Stimulated activated CD8-positive, alpha-beta memory T cell treated with anti-CD3 and anti-CD28 coated beads, Interleukin-4, amount 100 ng/mL, for 48 hours (primary cell): Measurements from ENCODE around the gene PHACTR1.

Experiments used
- DNase-seq: peaks from one replicate; pipeline ENCODE4 v3.0.0-alpha.2; 2020

The PHACTR1 gene

DNA sequence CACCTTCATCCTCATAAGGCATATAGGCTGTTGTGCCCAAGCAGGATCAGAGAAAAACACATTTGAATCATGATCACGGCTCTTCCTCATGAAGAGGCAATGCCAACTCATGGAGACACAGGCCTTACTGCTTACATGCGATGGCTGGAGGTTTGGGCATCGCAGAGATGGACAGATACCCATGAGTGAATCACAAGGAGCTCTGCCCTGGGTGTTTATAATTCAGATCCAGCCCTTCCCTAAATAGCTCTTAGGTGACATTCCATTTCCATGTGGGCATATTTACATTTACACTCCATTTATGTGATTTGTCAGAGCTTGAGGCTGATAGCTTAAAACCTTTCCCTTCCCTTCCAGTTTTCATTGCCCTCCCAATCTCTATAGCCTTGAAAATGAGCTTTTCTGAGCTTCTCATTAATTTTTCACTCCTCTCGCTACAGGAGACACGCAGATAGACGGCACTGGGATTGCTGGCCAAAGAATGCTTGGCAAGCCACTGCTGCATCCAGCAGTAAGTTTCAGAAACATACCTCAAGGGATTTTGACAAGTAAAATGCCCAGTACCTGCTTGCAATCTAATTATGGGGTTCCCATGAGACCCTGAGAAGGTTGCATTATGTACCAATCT, 362.6 kb downstream of the PHACTR1 start:
- no peak for DNase-seq

DNA sequence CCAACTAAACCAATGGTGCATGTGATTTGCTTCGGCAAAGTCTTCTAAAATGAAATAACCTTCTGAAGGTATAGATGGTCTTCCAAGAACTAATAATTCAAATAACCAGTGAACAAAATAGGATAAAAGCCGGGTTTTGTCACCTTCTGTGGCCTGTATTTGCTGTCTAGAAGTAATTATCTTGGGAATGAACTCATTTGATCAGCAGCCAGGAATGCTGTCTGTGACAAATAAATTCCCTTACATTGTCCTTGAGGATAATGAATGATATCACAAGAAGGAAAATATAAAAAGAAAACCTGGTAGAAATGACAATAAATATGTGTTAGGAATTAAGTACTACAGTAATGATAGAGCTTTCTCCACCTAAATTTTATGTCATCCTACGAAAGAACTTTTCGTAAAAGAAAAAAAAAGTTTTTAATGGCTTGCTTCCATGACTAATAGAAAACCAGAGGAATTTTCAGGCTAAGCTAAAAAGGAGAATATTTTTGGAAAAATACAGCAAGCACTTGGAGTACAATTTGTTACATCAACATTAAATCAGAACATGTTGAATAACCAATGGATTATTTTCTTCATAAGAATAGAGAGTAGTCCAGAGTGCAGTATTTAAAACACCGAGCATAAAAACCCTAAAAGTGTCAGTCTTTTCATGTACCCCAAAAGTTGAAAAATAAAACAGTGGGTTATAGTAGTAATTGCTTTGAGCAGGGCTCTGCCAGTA, 364.1 kb downstream of the PHACTR1 start:
- DNase-seq: no peak

DNA sequence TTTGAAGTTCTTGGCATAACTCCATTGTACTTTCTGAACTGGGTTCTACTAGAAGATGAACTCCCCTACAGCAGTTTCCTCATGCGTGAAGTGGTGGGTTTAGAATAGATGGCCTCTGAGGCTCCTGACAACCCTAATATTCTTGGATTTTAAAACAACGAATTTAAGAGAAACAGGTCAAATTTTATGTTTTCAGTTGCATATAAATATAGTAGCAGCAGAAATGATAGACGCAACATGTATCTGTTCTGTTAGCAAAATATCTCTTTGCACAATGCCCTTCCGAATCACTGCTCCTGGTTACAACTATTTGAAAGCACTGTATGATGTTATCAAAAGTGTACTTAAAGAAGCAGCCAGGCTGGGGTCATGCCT, 364.6 kb downstream of the PHACTR1 start:
- DNase-seq: no peak

DNA sequence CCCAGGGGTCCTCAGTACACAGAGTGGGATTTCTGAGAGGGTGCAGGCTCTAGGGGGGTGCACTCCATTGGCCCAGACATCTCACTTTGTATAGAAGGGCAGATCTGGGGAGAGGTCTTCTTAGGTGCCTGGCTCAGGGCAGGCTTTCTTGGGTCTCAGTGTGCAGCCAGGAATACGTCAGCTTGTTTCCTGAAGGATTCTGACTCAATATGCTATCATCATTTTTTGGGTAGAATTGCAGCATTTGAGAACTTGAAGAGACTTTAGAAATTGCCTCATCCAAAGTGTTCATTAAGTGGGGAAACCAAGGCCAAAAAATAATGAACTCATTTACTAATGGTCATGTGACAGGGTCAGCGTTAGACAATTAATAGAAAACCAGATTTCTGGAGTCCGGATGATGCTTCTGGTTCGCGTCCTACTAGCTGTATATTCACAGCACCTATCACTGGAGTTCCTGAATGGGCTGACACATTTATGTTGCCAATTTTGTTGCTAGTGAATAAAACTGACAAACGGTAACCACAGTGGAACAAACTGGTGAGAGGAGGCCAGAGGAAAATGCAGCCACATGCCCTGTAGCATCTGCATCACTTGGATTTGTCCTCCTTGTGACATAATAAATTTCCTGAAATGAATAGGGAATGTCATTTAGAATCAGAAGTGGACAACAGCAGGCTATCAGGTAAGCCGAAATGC, 372.9 kb downstream of the PHACTR1 start:
- DNase-seq: no peak

GRCh38 chr6:13091192-13091591, 374.6 kb downstream of the PHACTR1 start:
- DNase-seq: no peak

DNA sequence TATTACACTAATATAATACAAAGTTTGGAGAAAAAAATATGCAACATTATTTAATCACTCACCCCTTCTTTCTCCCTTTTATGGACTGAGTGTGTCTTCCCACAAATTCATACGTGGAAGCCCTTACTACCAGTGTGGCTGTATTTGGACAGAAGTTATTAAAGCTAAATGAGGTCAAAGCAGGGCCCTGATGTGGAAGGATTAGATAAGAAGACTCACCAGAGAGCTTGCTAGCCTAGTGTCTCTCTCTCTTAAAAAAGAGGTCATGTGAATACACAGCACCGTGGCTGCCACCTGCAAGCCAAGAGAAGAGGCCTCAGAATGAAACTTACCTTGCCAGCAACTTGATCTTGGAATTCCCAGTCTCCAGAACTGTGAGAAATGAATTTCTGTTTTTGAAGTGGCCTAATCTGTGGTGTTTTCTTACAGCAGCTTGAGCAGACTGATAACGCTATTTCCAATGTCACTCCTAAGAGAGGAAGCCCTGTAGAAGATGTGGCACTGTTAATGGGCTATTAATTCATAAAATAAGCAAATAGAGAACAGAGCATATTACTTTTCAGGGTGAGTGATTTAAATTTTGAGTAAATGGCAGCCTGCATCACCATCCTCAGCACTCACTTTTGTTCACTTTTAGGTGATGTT, 378.3 kb downstream of the PHACTR1 start:
- no peak for DNase-seq

GRCh38 chr6:13096084-13096483, 379.5 kb downstream of the PHACTR1 start:
- DNase-seq: no peak

GRCh38 chr6:13097454-13097853, 380.9 kb downstream of the PHACTR1 start:
- no peak for DNase-seq

DNA sequence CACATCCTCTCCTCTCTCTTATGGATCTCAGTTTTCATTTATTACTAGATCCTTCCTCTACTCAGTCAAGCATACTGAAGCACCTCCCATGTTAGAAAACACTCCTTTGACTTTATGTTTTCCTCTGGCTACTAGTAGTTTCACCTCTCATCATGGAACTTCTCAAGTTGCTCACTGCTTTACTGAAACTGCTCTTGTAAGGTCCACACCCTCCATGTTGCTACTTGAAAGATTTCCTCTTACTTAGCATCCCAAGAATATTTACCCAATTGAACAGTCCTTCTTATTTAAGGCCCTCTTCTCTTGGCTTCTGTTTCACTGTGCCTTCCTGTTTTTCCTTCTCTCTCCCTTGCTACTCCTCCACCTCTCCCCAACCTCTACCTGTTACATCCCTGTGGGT, 381.4 kb downstream of the PHACTR1 start:
- DNase-seq: no peak

GRCh38 chr6:13098793-13099570, 382.4 kb downstream of the PHACTR1 start:
- no peak for DNase-seq

- no peak for DNase-seq
These were observed 383.2 kb downstream of the PHACTR1 start for GRCh38 chr6:13099771-13100170.

- no peak for DNase-seq
These were observed 384.8 kb downstream of the PHACTR1 start for GRCh38 chr6:13101409-13101808.

- DNase-seq: no peak
These were observed 385.4 kb downstream of the PHACTR1 start for GRCh38 chr6:13101985-13102384.

GRCh38 chr6:13103169-13103568, 386.6 kb downstream of the PHACTR1 start:
- DNase-seq: no peak

DNA sequence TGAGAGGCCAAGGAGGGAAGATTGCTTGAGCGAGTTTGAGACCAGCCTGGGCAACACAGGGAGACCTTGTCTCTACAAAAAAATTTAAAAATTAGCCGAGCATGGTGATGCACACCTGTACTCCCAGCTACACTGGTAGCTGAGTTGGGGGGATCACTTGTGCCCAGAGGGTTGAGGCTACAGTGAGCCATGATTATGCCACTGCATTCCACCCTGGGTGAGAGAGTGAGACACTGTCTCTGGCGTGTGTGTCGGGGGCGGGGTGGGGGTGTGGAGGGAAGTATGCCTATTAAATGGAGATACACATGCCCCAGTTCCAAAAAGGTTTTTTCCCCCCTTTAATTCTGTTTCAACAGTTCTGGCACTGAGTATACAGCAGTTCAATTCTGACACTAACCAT, 388.6 kb downstream of the PHACTR1 start:
- DNase-seq: no peak

GRCh38 chr6:13112921-13113320, 396.4 kb downstream of the PHACTR1 start:
- DNase-seq: no peak

GRCh38 chr6:13113376-13113775, 396.8 kb downstream of the PHACTR1 start:
- no peak for DNase-seq

DNA sequence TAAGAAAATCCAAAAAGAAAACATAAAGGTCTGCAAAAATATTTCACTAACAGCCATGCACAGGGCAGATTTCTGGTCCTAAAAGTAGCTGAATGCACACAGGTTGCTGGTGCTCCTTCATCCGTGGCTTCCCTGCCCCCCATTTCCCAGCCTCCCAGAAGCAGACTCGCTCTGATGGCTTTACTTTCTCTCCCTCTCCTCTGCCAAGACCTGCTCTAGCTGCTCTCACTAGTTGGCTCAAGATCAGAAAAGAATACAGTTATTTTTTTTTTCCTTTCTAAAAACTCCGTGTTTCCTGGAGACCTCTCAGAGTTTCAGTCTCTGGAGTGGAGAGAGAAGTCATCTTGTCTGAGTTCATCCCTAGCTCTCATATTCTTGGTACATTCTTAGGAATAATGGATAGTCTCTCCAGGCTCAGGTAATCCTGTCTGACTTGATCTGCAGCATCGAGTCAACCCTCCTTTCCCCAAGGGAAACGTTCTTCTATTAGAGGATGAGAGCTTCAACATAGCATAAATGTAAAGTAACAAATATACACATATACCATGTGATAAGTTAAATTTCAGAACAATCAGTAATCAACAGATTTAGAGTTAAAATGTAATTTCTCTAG, 397.5 kb downstream of the PHACTR1 start:
- DNase-seq: no peak

- DNase-seq: no peak
These were observed 399.6 kb downstream of the PHACTR1 start for GRCh38 chr6:13116155-13116554.

- no peak for DNase-seq
These were observed 401.0 kb downstream of the PHACTR1 start for GRCh38 chr6:13117570-13117969.

DNA sequence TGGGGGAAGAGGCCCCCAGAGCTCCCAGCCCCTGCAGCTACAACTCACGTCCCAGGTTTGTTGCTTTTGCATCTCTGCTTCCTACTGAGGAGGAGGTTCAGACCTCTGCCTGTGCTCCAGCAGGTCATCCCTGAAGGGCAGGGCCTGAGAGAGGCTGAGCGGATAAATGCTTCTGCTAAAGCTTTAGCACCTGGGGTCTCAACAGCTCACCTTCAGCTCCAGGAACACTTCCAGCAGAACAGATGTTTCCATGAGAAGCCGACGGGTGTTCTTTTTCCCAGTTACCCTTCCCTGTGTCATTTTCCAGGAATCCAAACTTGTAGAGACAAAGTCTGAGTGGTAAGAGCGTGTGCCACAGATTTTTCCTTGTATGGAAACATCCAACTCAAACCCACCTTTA, 403.0 kb downstream of the PHACTR1 start:
- no peak for DNase-seq
